Osteoblast (primary cell): Measurements from ENCODE around the gene TAOK2. TPM values are rescaled to one million over a fixed set of nuclear protein-coding genes. Genes with fewer than 3 reads are reported as not detected.

Experiments used
- DNase-seq: peaks from one replicate; pipeline ENCODE4 v3.0.0; 2011; ENCODE audit warnings: low spot score, mixed read lengths; ENCODE audit not compliant: insufficient read length; ENCODE audit errors: missing footprints
- H2AFZ ChIP-seq: 2 replicates; pipeline ENCODE4 v1.6.0; 2011; ENCODE audit warnings: mild to moderate bottlenecking, low read length
- H3K27ac ChIP-seq: 2 replicates; pipeline ENCODE4 v1.5.1; 2011; ENCODE audit warnings: mild to moderate bottlenecking, low read depth, low read length, moderate library complexity
- H3K27me3 ChIP-seq: 2 replicates; pipeline ENCODE4 v1.6.0; 2012; ENCODE audit warnings: mild to moderate bottlenecking, control low read depth, inconsistent platforms, low read length, moderate library complexity; ENCODE audit not compliant: insufficient read depth
- H3K36me3 ChIP-seq: 2 replicates; pipeline ENCODE4 v1.5.1; 2011; ENCODE audit warnings: mild to moderate bottlenecking, low read length, control low read depth, moderate library complexity; ENCODE audit not compliant: insufficient read depth
- H3K4me1 ChIP-seq: 2 replicates; pipeline ENCODE4 v1.5.1; 2011; ENCODE audit warnings: mild to moderate bottlenecking, low read length, control low read depth, moderate library complexity; ENCODE audit not compliant: insufficient read depth
- H3K4me2 ChIP-seq: 2 replicates; pipeline ENCODE4 v1.6.0; 2011; ENCODE audit warnings: mild to moderate bottlenecking, low read length; ENCODE audit not compliant: insufficient read depth
- H3K4me3 ChIP-seq: fragments of 200-600 bp; sonication (generic); 3 replicates; pipeline ENCODE4 v1.5.1; 2012; ENCODE audit warnings: mild to moderate bottlenecking, low read length, inconsistent platforms; ENCODE audit not compliant: insufficient read depth
- H3K79me2 ChIP-seq: 2 replicates; pipeline ENCODE4 v1.6.0; 2012; ENCODE audit warnings: mild to moderate bottlenecking, low read length, control low read depth, inconsistent platforms; ENCODE audit not compliant: insufficient read depth
- H3K9me3 ChIP-seq: 2 replicates; pipeline ENCODE4 v1.5.1; 2011; ENCODE audit warnings: low read depth, low read length, control low read depth
- H4K20me1 ChIP-seq: 2 replicates; pipeline ENCODE4 v1.6.0; 2012; ENCODE audit warnings: mild to moderate bottlenecking, low read length, control low read depth; ENCODE audit not compliant: insufficient read depth
- CTCF ChIP-seq: IDR thresholded peaks from 2 replicates; pipeline ENCODE4 v1.5.1; 2011; ENCODE audit warnings: mild to moderate bottlenecking, low read depth, low read length, moderate library complexity; ENCODE audit errors: extremely low read depth
- total RNA-seq: library from RNA; depleted of rRNA; stranded (reverse); fragments of >200 nt; gene quantifications from 2 replicates; pipeline ENCODE4 v1.2.3, GENCODE V29; 2012

The TAOK2 gene
- total RNA-seq, 1 donor, result 39.1 TPM

- Histone ChIP-seq H3K4me3 (no peak overlapping the region), H3K4me2 (no peak overlapping the region), H3K79me2 (no peaks in the 10 kb centered on the region), H4K20me1 (peaks cover 4% of the 10 kb centered on the region), H2AFZ (no peak overlapping the region), H3K36me3 (peaks cover 7% of the 10 kb centered on the region), H3K4me1 (no peaks in the 10 kb centered on the region), H3K27ac (no peak overlapping the region), H3K9me3 (no peaks in the 10 kb centered on the region), H3K27me3 (peaks cover 7% of the 10 kb centered on the region)
- no peak for DNase-seq
- no peak for TF ChIP-seq CTCF
Observed at GRCh38 chr16:30004424-30004776, 30.7 kb downstream of the TAOK2 start.

- Histone ChIP-seq H2AFZ (no peak overlapping the region), H3K79me2 (no peaks in the 10 kb centered on the region), H3K36me3 (peaks cover 7% of the 10 kb centered on the region), H3K4me2 (no peak overlapping the region), H3K4me1 (no peaks in the 10 kb centered on the region), H4K20me1 (peaks cover 2% of the 10 kb centered on the region), H3K4me3 (no peak overlapping the region), H3K9me3 (no peaks in the 10 kb centered on the region), H3K27me3 (peaks cover 10% of the 10 kb centered on the region), H3K27ac (no peak overlapping the region)
- no peak for TF ChIP-seq CTCF
- DNase-seq, result no peak
Observed at GRCh38 chr16:30004811-30005242, 31.2 kb downstream of the TAOK2 start.

- no peaks in the 10 kb centered on the region for H3K4me1 ChIP-seq
- H4K20me1 ChIP-seq, result no peaks in the 10 kb centered on the region
- H3K4me3 ChIP-seq, result no peak overlapping the region
- H3K79me2 ChIP-seq, result no peaks in the 10 kb centered on the region
- peak; percentile 98 for DNase-seq
- no peaks in the 10 kb centered on the region for H3K9me3 ChIP-seq
- H3K27ac ChIP-seq, result no peak overlapping the region
- H3K36me3 ChIP-seq, result peaks cover 7% of the 10 kb centered on the region
- peak; percentile 82 for TF ChIP-seq CTCF
- peak overlapping the region; percentile 45 for H3K4me2 ChIP-seq
- H3K27me3 ChIP-seq, result peaks cover 17% of the 10 kb centered on the region
- no peak overlapping the region for H2AFZ ChIP-seq
Observed at GRCh38 chr16:30005341-30006094, 31.9 kb downstream of the TAOK2 start.

- H4K20me1 ChIP-seq, result no peaks in the 10 kb centered on the region
- H3K36me3 ChIP-seq, result peaks cover 7% of the 10 kb centered on the region
- peaks cover 18% of the 10 kb centered on the region for H3K27me3 ChIP-seq
- H3K9me3 ChIP-seq, result no peaks in the 10 kb centered on the region
- H3K4me1 ChIP-seq, result no peaks in the 10 kb centered on the region
- no peak overlapping the region for H3K4me2 ChIP-seq
- H3K79me2 ChIP-seq, result no peaks in the 10 kb centered on the region
- no peak for DNase-seq
- no peak overlapping the region for H3K4me3 ChIP-seq
- H2AFZ ChIP-seq, result no peak overlapping the region
- no peak overlapping the region for H3K27ac ChIP-seq
- TF ChIP-seq CTCF, result no peak
Observed at GRCh38 chr16:30006095-30006473, 32.4 kb downstream of the TAOK2 start.
